IPS-18c (cell line): Measurements from ENCODE around the gene TMA7.

Experiments
- H3K4me3 ChIP-seq: 2 replicates; pipeline ENCODE4 v1.7.0; 2013; ENCODE audit warnings: low read depth, mild to moderate bottlenecking, low read length, moderate library complexity; ENCODE audit not compliant: insufficient read depth
- H3K9me3 ChIP-seq: one replicate; pipeline ENCODE4 v1.6.1; 2013; ENCODE audit warnings: mild to moderate bottlenecking, low read length, moderate library complexity; ENCODE audit not compliant: control insufficient read depth, insufficient read depth

TMA7 gene

GRCh38 chr3:48406443-48407431 lies 33.3 kb upstream of the TMA7 start:
- no peak overlapping the region for H3K4me3 ChIP-seq
- no peaks in the 10 kb centered on the region for H3K9me3 ChIP-seq

- no peak overlapping the region for H3K4me3 ChIP-seq
- no peaks in the 10 kb centered on the region for H3K9me3 ChIP-seq
Measured at GRCh38 chr3:48407542-48408099, 32.4 kb upstream of the TMA7 start.

GRCh38 chr3:48408823-48409281 lies 31.2 kb upstream of the TMA7 start:
- Histone ChIP-seq H3K4me3 (no peak overlapping the region), H3K9me3 (no peaks in the 10 kb centered on the region)

GRCh38 chr3:48409291-48410201 lies 30.5 kb upstream of the TMA7 start:
- H3K4me3 ChIP-seq: no peak overlapping the region
- H3K9me3 ChIP-seq: no peaks in the 10 kb centered on the region

- Histone ChIP-seq H3K4me3 (no peak overlapping the region), H3K9me3 (no peaks in the 10 kb centered on the region)
Measured at GRCh38 chr3:48410205-48411040, 29.6 kb upstream of the TMA7 start.

GRCh38 chr3:48411041-48411588 lies 28.9 kb upstream of the TMA7 start:
- no peak overlapping the region for H3K4me3 ChIP-seq
- no peaks in the 10 kb centered on the region for H3K9me3 ChIP-seq

- Histone ChIP-seq H3K4me3 (no peak overlapping the region), H3K9me3 (no peaks in the 10 kb centered on the region)
Measured at GRCh38 chr3:48411606-48412374, 28.3 kb upstream of the TMA7 start.

- no peaks in the 10 kb centered on the region for H3K9me3 ChIP-seq
- H3K4me3 ChIP-seq: no peak overlapping the region
Measured at GRCh38 chr3:48412375-48413001, 27.6 kb upstream of the TMA7 start.

GRCh38 chr3:48413086-48413485 lies 27.0 kb upstream of the TMA7 start:
- no peaks in the 10 kb centered on the region for H3K9me3 ChIP-seq
- H3K4me3 ChIP-seq: no peak overlapping the region

- H3K4me3 ChIP-seq: no peak overlapping the region
Measured at GRCh38 chr3:48413611-48414010, 26.4 kb upstream of the TMA7 start.

GRCh38 chr3:48414376-48415250 lies 25.4 kb upstream of the TMA7 start:
- no peak overlapping the region for H3K4me3 ChIP-seq
- H3K9me3 ChIP-seq: no peaks in the 10 kb centered on the region

More at GRCh38 chr3:48413611-48414010, 26.4 kb upstream of the TMA7 start:
- H3K9me3 ChIP-seq: no peaks in the 10 kb centered on the region

- Histone ChIP-seq H3K4me3 (no peak overlapping the region), H3K9me3 (no peaks in the 10 kb centered on the region)
Measured at GRCh38 chr3:48415251-48415953, 24.7 kb upstream of the TMA7 start.

GRCh38 chr3:48416091-48416505 lies 24.0 kb upstream of the TMA7 start:
- H3K9me3 ChIP-seq: no peaks in the 10 kb centered on the region
- no peak overlapping the region for H3K4me3 ChIP-seq

- no peaks in the 10 kb centered on the region for H3K9me3 ChIP-seq
Measured at GRCh38 chr3:48416546-48416945, 23.5 kb upstream of the TMA7 start.

More at GRCh38 chr3:48416546-48416945, 23.5 kb upstream of the TMA7 start:
- no peak overlapping the region for H3K4me3 ChIP-seq
